ENCODE measurements around the gene CACNA1C.

GRCh38 chr12:2003676-2004112 lies 49.1 kb upstream of the CACNA1C start:
- no peak for TF ChIP-seq CTCF (IDR thresholded peaks at IDR 0.05)
- TF ChIP-seq POLR2A (IDR thresholded peaks at IDR 0.05): no peak
